Mucosa of rectum (tissue), 2 donors: ENCODE data around the gene ABCG8.

Experiments used
- H3K27ac ChIP-seq, 2 donors: one replicate each; pipeline ENCODE4 v1.7.0; 2013; ENCODE audit warnings: inconsistent platforms in 2 of 2, low read depth in 2 of 2, low read length in 2 of 2
- H3K27me3 ChIP-seq, 2 donors: one replicate each; pipeline ENCODE4 v1.7.0; 2013; ENCODE audit warnings: low read length in 2 of 2; ENCODE audit not compliant: control insufficient read depth in 2 of 2, insufficient read depth in 2 of 2
- H3K36me3 ChIP-seq, 2 donors: one replicate each; pipeline ENCODE4 v1.7.0; 2013; ENCODE audit warnings: low read length in 2 of 2; ENCODE audit not compliant: control insufficient read depth in 2 of 2, insufficient read depth in 2 of 2
- H3K4me1 ChIP-seq, 2 donors: one replicate each; pipeline ENCODE4 v1.7.0; 2013; ENCODE audit warnings: low read length in 2 of 2, mild to moderate bottlenecking in 1 of 2; ENCODE audit not compliant: control insufficient read depth in 2 of 2, insufficient read depth in 2 of 2
- H3K4me3 ChIP-seq, 2 donors: one replicate each; pipeline ENCODE4 v1.7.0; 2013; ENCODE audit warnings: low read length in 2 of 2
- H3K9ac ChIP-seq, 2 donors: one replicate each; pipeline ENCODE4 v1.7.0; 2013; ENCODE audit warnings: low read length in 2 of 2, low read depth in 1 of 2, mild to moderate bottlenecking in 1 of 2
- H3K9me3 ChIP-seq, 2 donors: one replicate each; pipeline ENCODE4 v1.7.0; 2013; ENCODE audit warnings: low read length in 2 of 2; ENCODE audit not compliant: control insufficient read depth in 2 of 2
- donor health status: healthy.
- donor health status: Normal muscosa, but diverticular disease.

The ABCG8 gene

DNA sequence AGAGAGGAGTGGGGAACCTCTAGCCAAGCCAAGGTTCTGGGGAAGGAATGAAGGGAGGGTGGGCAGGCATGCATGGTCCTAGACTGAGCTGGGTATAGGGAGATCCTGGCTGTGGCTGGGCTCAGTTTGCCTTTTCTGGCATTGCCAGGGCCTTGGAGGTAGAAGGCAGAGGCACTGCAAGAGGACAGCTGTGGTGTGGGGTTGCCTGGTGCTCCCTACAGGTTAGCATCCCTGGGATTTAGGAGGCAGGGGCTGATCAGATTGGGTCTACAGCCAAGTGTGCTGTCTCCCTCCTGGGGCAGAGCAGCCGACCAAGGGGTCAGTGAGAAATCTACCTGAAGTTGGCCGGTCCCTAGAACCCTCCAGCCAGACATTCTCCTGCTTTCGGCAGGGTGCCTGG, 15.9 kb downstream of the ABCG8 start:
- Histone ChIP-seq H3K27ac (no peak overlapping the region), H3K9ac (no peak overlapping the region)

DNA sequence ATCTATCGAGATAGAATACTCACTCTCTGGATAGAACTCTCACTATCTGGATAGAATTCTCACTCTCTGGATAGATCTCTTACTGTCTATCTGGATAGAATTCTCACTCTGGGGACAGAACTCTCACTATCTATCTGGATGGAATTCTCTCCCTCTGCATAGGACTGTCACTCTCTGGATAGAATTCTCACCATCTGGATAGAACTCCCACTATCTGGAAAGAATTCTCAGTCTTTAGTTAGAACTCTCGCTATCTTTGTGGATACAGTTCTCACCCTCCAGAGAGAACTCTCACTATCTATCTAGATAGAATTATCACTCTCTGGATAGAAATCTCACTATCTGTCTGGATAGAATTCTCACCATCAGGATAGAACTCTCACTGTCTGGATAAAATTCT, 16.5 kb downstream of the ABCG8 start:
- Histone ChIP-seq H3K27ac (no peak overlapping the region), H3K4me1 (no peaks in the 10 kb centered on the region), H3K27me3 (peaks cover 0 to 6% of the 10 kb centered on the region in 2 donors), H3K4me3 (no peak overlapping the region), H3K9ac (no peak overlapping the region), H3K9me3 (no peaks in the 10 kb centered on the region), H3K36me3 (no peaks in the 10 kb centered on the region)

More for the DNA sequence above, 15.9 kb downstream of the ABCG8 start:
- Histone ChIP-seq H3K4me3 (no peak overlapping the region), H3K36me3 (no peaks in the 10 kb centered on the region), H3K9me3 (no peaks in the 10 kb centered on the region), H3K4me1 (no peaks in the 10 kb centered on the region), H3K27me3 (peaks cover 0 to 6% of the 10 kb centered on the region in 2 donors)

DNA sequence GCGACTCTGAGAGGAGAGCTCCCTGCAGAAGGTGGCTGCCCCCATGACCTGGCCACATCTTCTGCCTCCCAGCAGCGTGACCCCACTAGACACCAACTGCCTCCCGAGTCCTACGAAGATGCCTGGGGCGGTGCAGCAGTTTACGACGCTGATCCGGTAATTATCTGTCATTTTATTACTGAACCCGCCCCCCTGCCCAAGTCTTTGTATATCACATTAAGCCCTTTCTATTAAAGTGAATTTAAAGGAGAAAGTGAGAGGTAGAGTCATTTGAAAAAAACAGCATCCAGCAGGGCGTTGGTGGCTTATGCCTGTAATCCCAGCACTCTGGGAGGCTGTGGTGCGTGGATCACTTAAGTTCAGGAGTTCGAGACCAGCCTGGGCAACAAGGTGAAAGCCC, 33.4 kb downstream of the ABCG8 start:
- H3K4me3 ChIP-seq: no peak overlapping the region

DNA sequence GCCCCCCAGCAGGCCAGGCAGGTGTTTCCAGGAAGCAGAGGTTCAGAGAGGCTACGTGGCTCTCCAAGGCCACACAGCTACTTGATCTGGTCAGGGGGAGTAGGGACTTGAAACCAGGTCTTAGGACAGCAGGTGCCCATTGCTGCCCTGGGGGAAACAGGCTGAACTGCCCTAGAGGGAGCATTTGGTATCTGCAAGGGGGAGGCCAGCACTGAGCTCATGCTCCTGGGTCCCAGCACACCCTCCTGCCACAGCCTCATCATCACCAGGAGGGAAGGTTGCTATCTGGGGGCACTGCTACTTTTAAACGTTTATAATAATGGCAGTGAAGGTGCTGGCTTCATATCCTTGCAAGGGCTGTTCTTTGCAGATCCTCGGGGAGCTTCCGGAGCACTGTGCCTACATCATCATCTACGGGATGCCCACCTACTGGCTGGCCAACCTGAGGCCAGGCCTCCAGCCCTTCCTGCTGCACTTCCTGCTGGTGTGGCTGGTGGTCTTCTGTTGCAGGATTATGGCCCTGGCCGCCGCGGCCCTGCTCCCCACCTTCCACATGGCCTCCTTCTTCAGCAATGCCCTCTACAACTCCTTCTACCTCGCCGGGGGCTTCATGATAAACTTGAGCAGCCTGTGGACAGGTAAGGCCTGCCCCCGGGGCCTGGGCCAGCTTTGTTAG, 36.1 kb downstream of the ABCG8 start:
- H3K36me3 ChIP-seq: no peaks in the 10 kb centered on the region
- no peak overlapping the region for H3K27ac ChIP-seq
- no peaks in the 10 kb centered on the region for H3K4me1 ChIP-seq
- H3K9me3 ChIP-seq: no peaks in the 10 kb centered on the region
- no peak overlapping the region for H3K9ac ChIP-seq
- H3K27me3 ChIP-seq: no peaks in the 10 kb centered on the region
- H3K4me3 ChIP-seq: no peak overlapping the region

More for the DNA sequence above, 33.4 kb downstream of the ABCG8 start:
- H3K36me3 ChIP-seq: no peaks in the 10 kb centered on the region
- no peak overlapping the region for H3K9ac ChIP-seq
- H3K27ac ChIP-seq: no peak overlapping the region
- no peaks in the 10 kb centered on the region for H3K9me3 ChIP-seq
- no peaks in the 10 kb centered on the region for H3K4me1 ChIP-seq
- H3K27me3 ChIP-seq: no peaks in the 10 kb centered on the region

DNA sequence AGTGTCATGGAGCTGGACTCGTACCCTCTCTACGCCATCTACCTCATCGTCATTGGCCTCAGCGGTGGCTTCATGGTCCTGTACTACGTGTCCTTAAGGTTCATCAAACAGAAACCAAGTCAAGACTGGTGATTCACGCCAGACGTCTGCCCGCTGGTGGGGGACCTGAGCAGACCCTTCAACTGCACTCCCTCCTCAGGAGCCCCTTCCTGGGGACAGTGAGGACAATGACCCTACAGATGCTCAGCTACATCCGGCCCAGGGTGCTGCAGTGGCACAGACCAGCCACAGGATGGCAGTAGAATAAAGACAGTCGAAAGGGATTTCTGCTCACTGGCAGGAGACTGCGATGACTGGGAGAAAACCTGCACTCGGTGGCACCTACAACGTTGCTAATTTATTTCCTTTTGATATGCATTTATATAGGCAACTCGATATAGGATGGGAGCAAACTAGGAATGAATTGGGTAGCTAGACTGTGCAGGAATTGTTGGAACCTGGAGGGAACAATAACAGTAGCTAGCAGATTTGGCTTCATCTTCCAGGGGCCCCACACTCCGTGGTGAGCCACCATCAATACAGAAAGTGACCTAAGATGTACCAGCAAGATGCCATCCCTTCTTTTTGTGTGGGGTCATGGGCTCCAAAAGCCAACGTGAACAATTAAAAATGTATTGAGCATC, 39.2 kb downstream of the ABCG8 start:
- no peaks in the 10 kb centered on the region for H3K27me3 ChIP-seq
- no peak overlapping the region for H3K27ac ChIP-seq
- no peaks in the 10 kb centered on the region for H3K9me3 ChIP-seq
- no peaks in the 10 kb centered on the region for H3K4me1 ChIP-seq
- H3K4me3 ChIP-seq: no peak overlapping the region
- H3K9ac ChIP-seq: no peak overlapping the region
- no peaks in the 10 kb centered on the region for H3K36me3 ChIP-seq

DNA sequence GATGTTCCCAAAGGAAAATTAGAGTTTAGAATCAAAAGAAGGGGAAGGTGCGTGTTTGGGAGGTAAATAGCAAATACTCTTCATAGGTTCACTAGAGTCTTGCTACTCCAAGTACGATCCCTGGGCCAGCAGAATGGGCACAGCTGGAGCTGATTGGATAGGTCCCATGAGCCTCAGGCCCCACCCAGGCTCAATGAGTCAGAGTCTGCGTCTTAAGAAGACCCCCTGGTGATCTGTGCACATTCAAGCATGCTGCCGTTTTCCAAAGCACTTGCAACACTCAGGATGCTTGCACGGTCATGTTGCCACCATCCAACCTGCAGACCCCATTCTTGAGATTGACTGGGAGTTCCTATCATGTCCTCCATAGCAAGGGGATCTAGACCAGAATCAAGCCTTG, 40.5 kb downstream of the ABCG8 start:
- no peak overlapping the region for H3K27ac ChIP-seq
- no peaks in the 10 kb centered on the region for H3K9me3 ChIP-seq
- H3K9ac ChIP-seq: no peak overlapping the region
- no peak overlapping the region for H3K4me3 ChIP-seq
- no peaks in the 10 kb centered on the region for H3K36me3 ChIP-seq
- no peaks in the 10 kb centered on the region for H3K4me1 ChIP-seq
- no peaks in the 10 kb centered on the region for H3K27me3 ChIP-seq

DNA sequence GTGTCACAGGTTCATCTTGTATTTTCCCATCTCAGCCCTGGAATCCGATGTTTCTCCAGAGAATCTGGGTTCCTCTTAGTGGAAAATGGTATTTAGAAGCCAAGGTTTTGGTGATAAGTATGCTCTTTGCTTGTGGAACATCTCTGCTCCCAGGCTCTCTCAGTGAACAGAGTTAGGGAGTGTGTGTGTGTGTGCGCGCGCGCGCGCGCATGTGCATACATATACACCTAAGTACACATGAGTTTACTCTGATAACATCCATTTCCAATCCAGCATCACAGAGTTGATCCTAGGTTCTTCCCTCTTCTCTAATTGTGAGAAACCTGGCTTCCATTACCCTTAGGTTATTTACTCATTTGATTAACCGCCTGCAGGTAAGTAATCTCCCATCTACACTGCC, 41.7 kb downstream of the ABCG8 start:
- Histone ChIP-seq H3K4me3 (no peak overlapping the region), H3K27me3 (no peaks in the 10 kb centered on the region), H3K9ac (no peak overlapping the region), H3K27ac (no peak overlapping the region), H3K4me1 (no peaks in the 10 kb centered on the region), H3K9me3 (no peaks in the 10 kb centered on the region), H3K36me3 (no peaks in the 10 kb centered on the region)

DNA sequence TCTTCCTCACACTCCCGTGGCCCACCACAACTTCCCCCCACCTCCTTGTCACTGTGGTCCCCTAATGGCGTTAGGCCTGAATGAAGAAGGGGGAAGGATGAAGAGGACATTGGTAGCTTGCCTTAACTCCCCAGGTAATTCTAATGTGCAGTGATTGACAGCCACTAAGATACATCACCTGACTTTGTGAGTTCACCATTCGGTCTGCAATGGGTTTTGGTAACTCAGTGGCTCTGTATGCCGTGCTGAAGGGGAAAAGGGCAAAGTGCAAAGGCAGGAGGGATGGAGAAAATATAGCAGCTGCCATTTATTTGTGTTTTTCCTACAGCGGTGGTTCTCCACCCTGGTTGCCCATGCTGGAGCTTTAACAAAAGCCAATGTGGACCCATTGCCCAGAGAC, 42.2 kb downstream of the ABCG8 start:
- no peaks in the 10 kb centered on the region for H3K4me1 ChIP-seq
- H3K4me3 ChIP-seq: no peak overlapping the region
- no peaks in the 10 kb centered on the region for H3K9me3 ChIP-seq
- H3K9ac ChIP-seq: no peak overlapping the region
- no peaks in the 10 kb centered on the region for H3K27me3 ChIP-seq
- no peaks in the 10 kb centered on the region for H3K36me3 ChIP-seq
- no peak overlapping the region for H3K27ac ChIP-seq

DNA sequence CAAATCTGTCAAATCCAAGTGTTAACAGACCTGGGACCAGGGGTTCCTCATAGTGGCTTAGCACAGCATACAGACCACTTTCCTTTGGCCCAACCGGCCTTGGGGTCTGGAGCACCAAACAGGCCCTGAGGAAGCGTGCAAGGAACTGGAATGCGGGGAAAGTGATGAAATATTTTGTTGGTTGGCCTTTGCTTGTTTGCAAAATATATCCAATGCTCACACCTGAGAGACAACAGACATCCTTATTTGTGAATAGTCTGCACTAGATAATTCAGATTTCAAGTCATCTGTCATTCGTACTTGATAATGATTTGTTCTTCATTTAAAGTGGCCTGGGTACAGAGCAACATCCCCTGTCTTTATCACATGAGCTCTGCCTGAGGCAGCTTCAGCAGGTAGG, 43.5 kb downstream of the ABCG8 start:
- Histone ChIP-seq H3K27ac (no peak overlapping the region), H3K4me1 (no peaks in the 10 kb centered on the region), H3K27me3 (no peaks in the 10 kb centered on the region), H3K9ac (no peak overlapping the region), H3K36me3 (peaks cover 7 to 9% of the 10 kb centered on the region in 2 donors), H3K4me3 (no peak overlapping the region), H3K9me3 (no peaks in the 10 kb centered on the region)

DNA sequence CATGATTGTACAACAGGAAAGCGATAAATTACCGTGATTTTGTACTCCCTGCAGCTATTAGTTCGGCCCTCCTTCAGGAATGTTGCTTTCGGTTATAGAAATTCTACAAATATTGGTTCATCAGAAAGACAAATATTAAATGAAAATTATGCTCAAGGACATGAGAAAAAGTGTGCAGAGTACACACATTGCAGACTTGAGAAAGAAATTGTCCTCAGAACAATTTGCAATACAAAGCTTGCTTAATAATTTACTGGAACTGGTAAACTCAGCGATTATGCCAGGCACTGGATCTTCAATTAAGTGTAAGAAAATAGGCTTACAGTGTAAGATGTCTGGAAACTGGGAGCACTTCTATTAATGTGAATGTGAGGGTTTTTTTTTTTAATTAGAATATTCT, 45.9 kb downstream of the ABCG8 start:
- H3K27me3 ChIP-seq: no peaks in the 10 kb centered on the region
- no peak overlapping the region for H3K9ac ChIP-seq
- H3K27ac ChIP-seq: no peak overlapping the region
- H3K4me1 ChIP-seq: no peaks in the 10 kb centered on the region
- H3K4me3 ChIP-seq: no peak overlapping the region
- H3K9me3 ChIP-seq: no peaks in the 10 kb centered on the region
- peaks cover 21 to 26% of the 10 kb centered on the region in 2 donors for H3K36me3 ChIP-seq
